IPS-NIHi7 (cell line): ENCODE measurements around the gene SV2B.
A peak's percentile ranks its signal among the peaks of the same experiment; 100 is the strongest.

Experiments
- DNase-seq: peaks from one replicate; pipeline ENCODE4 v3.0.0; 2012; ENCODE audit warnings: mixed read lengths; ENCODE audit errors: extremely low spot score

The SV2B gene

DNA sequence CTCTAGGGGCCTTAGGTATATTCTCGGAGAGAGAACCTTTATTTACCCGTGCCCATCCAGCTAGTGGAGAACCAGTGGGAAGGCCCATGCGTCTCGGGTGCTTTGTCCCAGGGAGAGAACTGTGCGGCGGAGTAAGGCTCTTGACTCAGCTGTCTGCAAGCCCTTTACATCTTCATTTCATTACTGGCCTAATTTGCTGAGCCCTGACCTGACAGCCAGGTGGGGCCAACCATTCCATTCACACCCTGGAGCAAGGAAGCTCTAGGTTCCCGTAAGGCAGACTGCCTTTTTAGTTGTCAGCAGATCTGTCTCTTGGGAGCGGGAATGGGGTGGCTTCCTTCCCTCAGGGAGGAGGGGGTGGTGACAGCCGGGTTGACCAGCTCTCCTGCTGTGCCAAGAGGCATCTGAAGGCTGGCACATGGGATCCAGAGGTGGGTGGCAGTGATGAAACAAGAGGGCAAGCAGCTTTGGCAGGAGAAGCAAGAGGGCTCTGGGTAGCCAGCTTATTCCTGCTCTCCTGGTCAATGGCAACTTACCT lies 36.4 kb downstream of the SV2B start:
- DNase-seq, result no peak

DNA sequence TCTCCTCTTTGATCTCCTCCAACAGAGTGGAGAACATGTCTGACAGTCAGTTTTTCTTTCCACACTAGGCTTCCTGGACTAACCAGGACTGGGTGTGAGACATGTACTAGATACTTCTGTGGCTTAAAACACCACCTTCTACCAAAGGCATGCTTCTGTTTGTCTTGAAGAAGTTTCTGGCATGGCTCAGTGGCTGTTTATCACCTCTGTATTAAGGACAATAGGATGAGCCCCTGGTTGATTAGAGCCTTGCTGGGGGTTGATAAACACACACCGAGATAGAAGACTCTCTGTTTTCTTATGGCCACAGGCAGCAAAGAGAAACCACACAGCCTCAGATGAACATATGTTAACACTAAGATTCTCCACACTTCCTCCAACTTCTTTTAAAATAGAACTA lies 40.5 kb downstream of the SV2B start:
- DNase-seq, result no peak

DNA sequence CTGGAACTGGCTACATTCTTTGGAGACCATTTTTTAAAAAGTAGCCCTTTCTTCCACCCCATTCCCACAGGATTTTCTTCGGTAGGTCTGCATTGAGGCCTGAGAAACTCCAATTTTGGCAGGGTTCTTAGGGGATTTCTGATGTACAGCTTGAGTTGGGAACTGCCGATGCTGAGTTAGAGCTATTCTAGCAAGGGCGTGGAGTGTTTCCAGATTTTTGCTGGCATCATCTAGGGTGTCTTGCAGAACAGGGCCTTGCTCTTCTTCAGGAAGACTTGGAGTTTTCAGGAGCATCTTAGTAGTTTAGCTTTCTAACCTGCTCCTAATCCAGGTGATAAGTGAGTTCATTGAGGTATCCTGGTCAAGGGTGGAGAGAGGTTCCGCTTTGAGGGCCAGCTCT lies 41.0 kb downstream of the SV2B start:
- no peak for DNase-seq

DNA sequence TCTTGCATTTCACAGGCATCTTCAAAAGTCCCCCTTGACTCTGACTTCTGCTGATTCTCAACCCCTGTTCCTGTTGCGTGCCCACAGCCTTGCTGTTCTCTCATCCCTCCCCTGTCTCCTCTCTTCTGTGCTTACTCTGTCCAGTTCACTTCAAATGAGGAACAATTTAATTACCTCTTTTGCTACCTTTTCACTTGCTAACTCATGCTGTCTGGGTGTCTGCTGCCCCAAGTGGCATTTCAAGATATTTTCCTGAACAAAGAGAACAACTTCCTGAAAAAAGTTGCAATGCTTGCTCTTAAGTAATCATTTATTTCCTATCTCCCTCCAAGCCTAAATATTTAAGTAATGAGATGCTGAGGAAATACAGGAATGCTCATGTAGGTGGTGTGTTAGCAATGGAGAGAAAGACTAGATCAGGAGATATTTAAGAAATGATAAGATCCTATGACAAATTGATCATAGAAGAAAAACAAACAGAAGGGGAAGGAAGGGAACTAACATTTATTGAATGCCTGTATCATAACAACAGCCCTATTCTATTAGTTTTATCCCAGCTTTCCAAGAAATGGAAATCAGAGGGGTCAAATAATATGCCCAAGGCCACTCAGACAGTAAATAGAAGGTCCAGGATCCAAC lies 42.2 kb downstream of the SV2B start:
- no peak for DNase-seq

DNA sequence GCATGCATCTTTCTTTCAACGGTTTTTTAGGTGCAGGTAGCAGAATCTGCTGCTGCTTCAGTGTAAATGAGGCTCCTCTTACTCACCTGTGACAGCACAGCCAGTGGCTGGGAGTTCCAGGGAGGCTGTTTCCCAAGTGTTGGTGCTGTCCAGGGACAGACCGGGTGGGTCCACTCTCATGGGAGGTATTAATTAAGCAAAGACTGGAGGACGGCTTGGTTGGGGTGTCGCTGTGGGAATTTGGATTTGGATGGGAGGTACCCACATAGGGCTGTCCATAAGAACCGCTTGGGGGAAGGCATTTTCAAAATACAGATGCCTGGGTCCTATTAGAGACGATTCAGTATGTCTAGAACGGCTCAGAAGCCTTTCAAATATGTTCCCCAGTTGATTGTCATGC lies 42.9 kb downstream of the SV2B start:
- DNase-seq, result no peak

DNA sequence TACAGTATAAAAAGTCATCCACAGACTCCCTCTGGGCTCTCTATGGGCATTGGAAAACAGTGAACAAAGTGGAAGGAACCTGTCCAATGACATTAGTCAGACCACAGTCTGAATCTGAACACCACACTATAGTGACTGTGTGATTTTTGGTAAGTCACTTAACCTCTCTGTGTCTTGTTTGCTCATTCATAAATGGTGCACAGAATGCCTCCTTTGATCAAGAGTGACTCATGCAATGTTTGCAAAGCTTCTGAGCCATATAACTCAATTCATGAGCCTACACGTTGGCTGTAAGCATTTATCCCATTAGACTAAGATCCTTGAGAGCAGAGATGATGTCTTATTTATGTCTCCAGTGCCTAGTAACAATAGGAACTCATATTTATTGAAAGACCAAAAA lies 46.7 kb downstream of the SV2B start:
- no peak for DNase-seq

DNA sequence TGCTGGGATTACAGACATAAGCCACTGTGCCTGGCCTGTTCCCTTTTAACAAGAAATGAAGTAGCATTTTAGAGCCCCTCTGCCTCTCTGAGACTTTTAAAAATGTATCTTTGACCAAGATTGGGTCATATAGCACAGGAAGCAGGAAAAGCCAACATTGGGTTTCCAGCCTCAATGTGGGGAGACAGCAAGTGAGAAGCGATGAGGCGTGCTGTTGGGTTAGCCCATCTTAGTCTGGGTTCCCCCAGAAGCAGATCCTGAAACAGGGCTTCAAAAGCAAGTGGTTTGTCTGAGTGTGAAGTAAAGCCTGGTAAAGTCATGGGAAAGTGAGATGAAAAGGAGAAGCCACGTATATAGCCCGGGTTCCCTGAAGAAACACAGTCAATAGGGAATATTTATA lies 48.2 kb downstream of the SV2B start:
- DNase-seq, result no peak

DNA sequence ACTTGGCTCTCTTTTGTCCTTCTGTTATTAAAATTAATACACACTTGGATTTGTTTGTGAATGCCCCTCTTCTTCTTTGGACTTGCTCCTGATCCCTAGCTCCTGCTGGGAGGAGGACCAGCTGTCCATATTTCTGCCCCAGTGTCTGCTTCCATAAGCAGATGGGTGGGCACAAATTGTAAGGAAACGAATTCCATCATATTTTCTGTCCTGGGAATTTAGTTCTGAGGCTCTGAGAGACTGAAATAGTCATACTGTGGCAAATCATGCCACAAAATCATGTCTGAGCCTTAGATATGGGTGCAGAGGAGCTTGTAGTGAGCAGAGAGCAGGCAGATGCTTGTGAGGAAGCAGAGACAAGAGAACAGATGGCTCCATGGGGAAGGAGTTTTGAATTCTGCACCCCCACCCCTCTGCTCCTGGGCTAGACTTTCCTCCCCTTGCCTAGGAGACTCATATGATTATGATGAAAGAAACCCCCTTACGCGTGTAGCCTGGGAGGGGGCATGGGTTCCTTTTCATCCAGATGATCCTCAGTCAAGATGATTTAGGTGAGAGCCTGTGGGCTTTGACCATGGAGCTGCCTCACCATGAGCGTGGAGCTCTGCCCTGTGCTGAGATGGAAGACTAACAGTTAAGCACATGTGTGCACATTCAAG lies 50.6 kb downstream of the SV2B start:
- no peak for DNase-seq

DNA sequence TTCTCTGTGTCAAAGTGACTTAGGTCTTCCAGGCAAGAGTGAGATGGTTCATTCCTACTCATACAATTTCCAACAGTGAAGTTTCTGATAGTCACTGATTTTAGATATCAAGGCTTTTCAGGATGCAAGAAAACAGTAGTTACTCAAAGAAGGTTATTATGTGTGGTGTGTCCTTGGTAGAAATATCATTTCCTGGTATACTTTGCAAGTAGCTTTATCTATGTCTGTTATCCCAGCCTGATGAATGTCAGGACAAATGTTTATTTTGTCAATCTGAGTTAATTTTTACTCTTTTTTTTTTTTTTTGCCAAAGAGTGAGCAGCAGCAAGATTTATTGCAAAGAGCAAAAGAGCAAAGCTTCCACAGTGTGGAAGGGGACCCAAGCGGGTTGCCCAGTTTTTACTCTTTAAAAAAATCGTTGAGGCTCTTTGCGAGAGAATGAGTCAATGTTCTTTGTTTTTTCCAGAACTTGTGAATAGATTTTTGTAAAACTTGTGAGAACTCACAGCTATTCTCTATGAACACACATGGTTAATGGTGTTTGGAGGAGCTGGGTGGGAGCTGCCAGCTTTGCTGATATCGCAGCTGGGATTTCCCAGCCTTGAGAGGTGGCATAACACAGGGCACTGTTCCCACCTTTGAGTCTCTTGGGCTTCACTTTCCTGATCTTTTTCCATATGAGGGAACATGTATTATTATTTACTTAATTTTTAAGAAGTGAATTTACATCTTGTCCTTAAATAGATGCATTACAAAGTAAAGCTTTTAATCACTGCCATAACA lies 51.9 kb downstream of the SV2B start:
- no peak for DNase-seq

DNA sequence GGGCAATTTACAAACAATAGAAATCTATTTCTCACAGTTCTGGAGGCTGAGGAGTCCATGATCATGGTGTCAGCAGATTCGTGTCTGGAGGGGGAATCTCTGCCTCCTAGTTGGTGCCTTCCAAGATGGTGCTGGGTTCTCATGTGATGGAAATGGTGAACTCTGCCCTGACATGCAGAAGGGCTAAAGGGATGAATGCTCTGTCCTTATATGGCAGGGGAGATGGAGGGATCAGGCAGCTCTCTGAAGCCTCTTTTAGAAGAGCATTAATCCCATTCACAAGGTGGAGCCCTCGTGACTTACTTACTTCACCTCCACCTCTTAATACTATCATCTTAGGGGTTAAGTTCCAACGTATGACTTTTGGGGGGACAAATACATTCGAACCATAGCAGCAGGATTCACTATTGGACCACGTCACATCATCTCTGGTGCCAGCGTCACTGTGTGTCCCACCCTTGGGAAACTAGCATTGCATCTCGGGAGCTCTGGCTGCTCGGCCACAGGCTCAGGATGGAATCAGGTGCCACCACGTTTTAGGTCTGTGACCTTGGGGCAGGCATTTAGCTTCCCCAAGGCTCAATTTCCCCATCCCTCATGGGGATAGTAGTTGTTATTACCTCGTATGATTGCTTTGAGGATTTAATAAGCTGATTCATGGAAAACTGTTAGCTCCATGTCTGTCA lies 53.0 kb downstream of the SV2B start:
- no peak for DNase-seq

DNA sequence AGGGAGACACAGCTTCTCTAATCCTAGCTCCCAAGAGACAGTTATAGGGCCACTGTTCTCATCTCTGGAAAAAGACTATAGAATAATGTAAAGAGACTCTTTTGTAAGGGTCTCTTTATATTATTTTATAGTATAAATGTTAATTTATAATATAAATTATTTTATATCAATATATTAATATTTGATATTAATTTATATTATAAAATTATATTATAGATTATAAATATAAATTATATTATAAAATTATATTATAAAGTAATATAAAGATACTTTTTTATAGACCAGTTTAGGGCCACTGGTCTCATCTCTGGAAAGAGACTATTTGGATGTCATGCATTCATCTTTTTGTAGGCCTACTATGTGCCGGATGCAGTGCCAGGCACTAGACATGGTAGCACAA lies 53.9 kb downstream of the SV2B start:
- DNase-seq, result no peak

DNA sequence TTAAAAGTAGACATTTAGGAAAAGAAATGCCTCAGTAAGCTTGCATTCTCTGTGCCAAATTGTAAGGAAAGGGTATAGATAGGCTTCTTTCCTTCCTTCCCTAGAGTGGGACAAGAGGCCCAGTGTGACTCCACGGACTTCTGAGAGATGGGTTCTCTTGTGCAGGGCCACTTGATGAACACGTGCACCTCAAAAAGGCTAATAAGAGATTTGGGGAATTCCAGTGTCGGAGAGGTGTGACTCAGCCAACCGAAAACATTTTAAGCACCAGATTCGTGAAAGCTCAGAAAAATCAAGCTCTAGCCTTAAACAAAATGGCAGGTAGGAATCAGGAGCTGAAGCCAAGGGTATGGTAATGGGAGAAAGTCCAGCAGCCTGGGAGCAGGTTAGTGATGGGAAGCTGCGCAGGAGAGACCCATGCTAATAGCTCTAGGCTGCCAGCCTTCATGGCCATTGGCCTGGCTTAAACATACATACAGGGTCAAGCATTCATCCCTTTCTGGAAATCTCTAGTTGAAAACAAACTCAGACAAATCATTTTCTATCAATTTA lies 56.2 kb downstream of the SV2B start:
- DNase-seq, result no peak

DNA sequence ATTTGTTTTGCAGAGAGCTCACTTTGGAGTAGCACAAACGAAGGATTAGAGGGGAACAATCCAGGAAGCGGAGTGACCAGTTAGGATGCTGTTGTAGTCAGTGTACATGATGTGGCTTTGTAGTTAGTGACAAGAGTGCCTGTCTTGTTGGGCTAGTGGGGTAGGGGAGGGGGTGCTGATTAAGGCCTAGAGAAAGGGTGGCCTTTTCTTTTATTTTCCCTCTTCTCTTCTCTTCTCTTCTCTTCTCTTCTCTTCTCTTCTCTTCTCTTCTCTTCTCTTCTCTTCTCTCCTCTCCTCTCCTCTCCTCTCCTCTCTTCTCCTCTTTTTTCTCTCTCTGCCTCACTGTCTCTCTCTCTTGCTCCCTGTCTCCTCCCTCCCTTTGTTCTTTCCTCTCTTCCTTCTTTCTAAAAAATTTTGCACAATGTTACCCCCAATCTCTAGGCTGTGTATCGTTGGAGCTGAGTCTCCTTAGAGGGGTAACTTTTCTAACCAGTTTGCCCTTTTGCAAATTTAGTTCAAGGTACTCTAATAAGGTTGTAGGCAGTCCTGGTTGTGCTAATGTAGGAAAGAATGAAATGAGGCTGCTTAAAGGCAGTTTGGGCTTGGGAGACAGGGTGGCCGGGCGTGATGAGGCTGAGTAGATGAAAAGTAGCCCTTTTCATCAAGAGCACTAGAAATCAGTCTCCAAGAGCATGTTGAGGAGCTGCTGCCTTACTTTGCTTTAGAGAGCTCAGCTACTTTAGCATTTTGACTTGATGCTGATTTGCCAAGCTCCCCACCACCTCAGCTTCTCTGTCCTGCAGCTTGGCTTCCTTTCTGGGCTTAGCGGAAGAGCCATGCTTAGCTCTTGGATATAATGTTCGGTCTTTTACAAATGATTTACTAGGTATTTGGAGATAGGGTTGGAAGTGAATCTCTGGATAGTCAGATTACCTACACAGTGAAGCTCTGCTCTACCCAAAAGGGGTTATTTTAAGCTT lies 58.6 kb downstream of the SV2B start:
- DNase-seq, result no peak

DNA sequence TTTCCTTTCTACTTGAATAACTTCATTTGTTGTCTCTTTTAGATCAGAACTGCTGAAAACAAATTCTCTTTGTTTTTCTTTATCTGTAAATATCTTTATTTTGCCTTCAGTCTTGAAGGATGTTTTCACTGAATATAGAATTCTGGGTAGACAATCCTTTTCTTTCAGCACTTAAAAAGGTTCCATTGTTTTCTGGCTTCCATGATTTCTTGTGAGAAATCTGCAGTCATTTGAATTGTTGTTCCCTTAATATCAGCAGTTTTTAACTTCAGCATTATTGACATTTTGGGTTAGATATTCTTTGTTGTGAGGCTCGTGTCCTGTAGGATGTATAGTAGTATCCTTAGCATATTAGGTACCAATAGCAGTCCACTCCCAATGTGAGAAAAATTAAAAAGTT lies 65.8 kb downstream of the SV2B start:
- DNase-seq, result no peak

DNA sequence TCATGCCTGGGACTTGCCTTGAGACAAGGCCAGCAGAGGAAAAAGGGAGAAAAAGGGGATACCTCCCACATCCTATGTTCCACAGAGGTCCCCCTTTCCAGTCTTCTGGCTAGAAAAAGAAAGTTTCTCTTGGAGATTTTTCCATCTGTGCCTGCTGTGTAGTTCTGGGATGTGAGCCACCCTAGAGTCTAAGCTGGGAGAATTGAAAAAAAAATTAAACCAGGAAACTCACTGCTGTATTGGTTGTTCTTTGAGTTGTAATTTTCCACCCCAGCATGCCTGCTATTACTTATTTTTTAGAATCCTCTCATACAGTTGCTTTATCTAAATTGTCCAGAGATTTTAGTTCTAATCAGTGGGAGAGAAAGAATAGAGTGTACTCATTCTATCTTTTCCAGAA lies 68.4 kb downstream of the SV2B start:
- no peak for DNase-seq

DNA sequence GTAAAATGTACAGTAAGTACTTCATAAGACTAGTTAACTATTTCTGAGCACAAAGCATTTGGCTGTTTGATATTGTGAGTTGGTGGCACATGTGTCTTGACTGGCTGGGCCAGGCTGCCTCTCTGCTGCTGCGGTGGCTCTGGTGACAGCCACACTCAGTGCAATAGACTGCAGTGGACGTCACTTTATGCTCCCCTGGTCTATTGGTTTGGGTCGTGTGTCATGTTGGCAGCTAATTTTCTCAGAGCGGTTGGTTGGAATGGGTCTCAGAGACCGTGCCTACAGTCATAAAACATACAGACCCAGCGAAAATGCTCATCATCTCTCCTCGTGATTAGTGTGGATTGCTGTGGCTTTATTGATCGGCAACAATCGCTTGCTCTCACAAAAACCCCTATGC lies 71.3 kb downstream of the SV2B start:
- no peak for DNase-seq

DNA sequence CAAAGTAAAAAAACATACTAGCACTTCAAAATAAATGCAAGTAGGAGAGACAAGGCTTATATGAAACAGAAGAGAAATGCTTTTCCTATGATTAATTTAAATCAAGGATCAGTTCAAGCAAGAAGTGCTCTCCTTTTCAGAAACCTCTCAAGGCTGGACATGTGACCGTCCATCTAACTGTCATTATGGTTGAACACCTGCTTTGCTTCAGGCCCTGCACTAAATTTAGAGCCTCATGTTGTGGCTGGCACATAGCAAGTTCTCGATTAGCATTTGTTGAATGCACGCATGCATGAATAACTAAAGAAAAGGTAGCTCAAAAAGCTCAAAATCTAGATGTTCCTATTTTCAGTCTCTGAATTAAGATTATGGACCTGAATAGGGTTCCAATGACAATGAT lies 82.0 kb downstream of the SV2B start:
- no peak for DNase-seq

DNA sequence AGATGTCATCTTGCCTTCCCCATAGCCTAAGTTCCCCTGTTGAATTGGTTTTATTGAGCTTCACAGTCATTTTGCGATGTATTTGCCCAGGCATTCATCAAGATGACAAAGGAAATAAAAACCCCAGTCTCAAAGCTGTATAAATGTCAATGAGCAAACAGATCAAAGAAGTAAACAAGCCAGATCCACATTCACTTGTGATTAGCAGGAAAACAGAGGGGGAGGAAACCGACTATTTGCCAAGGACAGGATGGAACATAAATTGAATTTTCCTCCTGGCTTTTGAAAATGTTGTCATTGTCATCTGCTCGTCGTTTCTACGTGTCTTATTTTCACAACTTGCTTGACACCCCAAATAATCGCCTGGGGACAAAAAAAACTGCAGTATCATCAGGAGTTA lies 83.5 kb downstream of the SV2B start:
- no peak for DNase-seq

DNA sequence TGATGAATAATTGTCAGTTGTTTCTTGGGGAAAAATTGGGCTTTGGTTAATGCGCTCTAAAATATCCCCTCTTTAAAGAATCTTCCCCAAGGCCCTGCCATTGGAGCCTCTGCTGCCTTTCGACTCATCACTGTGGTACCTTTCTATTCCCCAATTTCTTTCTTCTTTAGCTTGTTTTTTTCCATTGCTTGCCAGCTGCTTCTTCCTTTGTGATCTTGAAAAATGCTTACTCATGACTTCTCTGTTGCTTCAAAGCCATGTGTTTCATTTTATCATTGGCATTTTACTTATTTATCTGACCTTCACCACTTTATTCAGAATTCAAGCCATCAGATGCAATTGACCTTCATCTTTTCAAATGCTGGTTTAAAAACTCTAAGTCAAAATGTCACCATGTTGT lies 84.4 kb downstream of the SV2B start:
- DNase-seq, result no peak

DNA sequence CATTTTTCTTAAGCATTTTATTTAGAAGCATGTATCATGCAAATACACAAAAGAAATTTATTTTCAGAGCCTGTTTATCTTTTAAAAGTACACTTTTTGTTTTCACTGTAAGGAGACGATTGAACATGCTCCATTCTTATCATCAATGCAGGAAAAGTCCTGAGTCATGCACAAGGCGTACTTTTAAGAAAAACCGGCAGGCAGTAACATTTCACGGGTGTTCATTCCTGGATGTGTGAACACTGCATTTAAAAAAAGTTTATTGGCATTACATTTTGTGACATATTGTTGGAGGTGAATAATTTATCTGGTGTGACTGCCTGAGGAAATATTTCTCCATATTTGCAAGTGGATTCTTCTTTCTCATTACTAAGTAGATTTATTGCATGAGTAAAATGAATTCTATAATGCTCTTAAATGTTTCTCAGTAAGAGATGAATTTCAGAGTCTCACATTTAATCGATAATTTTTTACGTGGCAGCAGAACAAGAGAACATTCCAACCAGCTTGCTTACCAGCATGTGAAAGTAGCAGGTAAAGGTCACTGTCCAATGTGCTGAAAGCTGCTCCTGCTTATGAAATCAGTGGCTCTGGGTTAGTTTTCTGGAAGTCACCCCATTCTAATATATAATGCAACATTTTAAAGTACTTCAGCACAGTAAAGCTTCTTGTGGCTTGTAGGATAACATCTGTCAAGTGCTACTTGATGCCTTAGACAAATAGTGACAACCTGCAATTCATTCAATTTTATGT lies 87.0 kb downstream of the SV2B start:
- DNase-seq, result peak; percentile 63
